ENCODE data around the gene PLEKHM2.
A peak's percentile ranks its signal among the peaks of the same experiment; 100 is the strongest.
"Not testable (repeated sequence)": the region's sequence is repeated elsewhere in the genome, so short reads cannot be mapped to it uniquely, and the experiment has no call there.

The PLEKHM2 gene

GRCh38 chr1:15684042-15684461 is at the start of gene PLEKHM2:
PLEKHM2 (plus strand) TSS chr1:15684320; CDS start chr1:15684559, 239 bp downstream.
- peak; percentile 50 to 63 for DNase-seq

- DNase-seq = no peak
These were observed 47.7 kb upstream of the PLEKHM2 start for GRCh38 chr1:15636436-15636835.

GRCh38 chr1:15637826-15638225 is 46.3 kb upstream of the PLEKHM2 start:
- no peak for DNase-seq

- no peak for DNase-seq
These were observed 44.9 kb upstream of the PLEKHM2 start for GRCh38 chr1:15639262-15639661.

GRCh38 chr1:15639931-15640330 is 44.2 kb upstream of the PLEKHM2 start:
- DNase-seq = no peak

- no peak for DNase-seq
These were observed 43.5 kb upstream of the PLEKHM2 start for GRCh38 chr1:15640667-15641066.

- no peak for DNase-seq
These were observed 34.2 kb upstream of the PLEKHM2 start for GRCh38 chr1:15649937-15650336.

GRCh38 chr1:15650433-15650832 is 33.7 kb upstream of the PLEKHM2 start:
- no peak for DNase-seq

GRCh38 chr1:15652130-15652529 is 32.0 kb upstream of the PLEKHM2 start:
- not testable (repeated sequence) for DNase-seq

GRCh38 chr1:15654091-15654690 is 29.9 kb upstream of the PLEKHM2 start:
- DNase-seq = no peak

GRCh38 chr1:15656464-15656863 is 27.7 kb upstream of the PLEKHM2 start:
- DNase-seq = no peak

- no peak for DNase-seq
These were observed 27.1 kb upstream of the PLEKHM2 start for GRCh38 chr1:15657021-15657420.

- no peak for DNase-seq
These were observed 24.0 kb upstream of the PLEKHM2 start for GRCh38 chr1:15660151-15660550.

- DNase-seq = no peak
These were observed 21.6 kb upstream of the PLEKHM2 start for GRCh38 chr1:15662477-15662876.

GRCh38 chr1:15663925-15664324 is 20.2 kb upstream of the PLEKHM2 start:
- DNase-seq = no peak

- DNase-seq = no peak
These were observed 16.8 kb upstream of the PLEKHM2 start for GRCh38 chr1:15667362-15667761.

- DNase-seq = no peak
These were observed 15.9 kb upstream of the PLEKHM2 start for GRCh38 chr1:15668089-15668754.

GRCh38 chr1:15669074-15669473 is 15.0 kb upstream of the PLEKHM2 start:
- DNase-seq = no peak

GRCh38 chr1:15669864-15670263 is 14.3 kb upstream of the PLEKHM2 start:
- no peak for DNase-seq

- no peak for DNase-seq
These were observed 12.7 kb upstream of the PLEKHM2 start for GRCh38 chr1:15671430-15671829.

- DNase-seq = no peak
These were observed 9.5 kb upstream of the PLEKHM2 start for GRCh38 chr1:15674386-15675159.

GRCh38 chr1:15676010-15676409 is 8.1 kb upstream of the PLEKHM2 start:
- DNase-seq = no peak

GRCh38 chr1:15676688-15677661 is 7.1 kb upstream of the PLEKHM2 start:
- no peak for DNase-seq

All from stimulated activated CD4-positive, alpha-beta T cell treated with anti-CD3 and anti-CD28 coated beads, Interleukin-2, amount 100 ng/mL, for 24 hours (primary cell).